ENCODE results near the gene SFTA2.

- TF ChIP-seq TSHZ2 (CRISPR knock-in tag; IDR thresholded peaks at IDR 0.05), result no peak
- no peak for TF ChIP-seq PPARA (CRISPR knock-in tag; IDR thresholded peaks at IDR 0.05; ENCODE audit: borderline replicate concordance)
- TF ChIP-seq ZNF8 (CRISPR knock-in tag; IDR thresholded peaks at IDR 0.05), result no peak
Observed at GRCh38 chr6:30893001-30893591, 38.9 kb downstream of the SFTA2 start.

Measured in SK-N-SH treated with all-trans-retinoic acid at 6 μM for 48 hours (cell line).